GM18870 (cell line): ENCODE results near the gene TLR9.
A peak's percentile ranks its signal among the peaks of the same experiment; 100 is the strongest.

Experiments
- ATAC-seq: cut with Tn5 transposase; IDR thresholded peaks from one replicate; pipeline ENCODE4 v1.9.1; 2021; ENCODE audit warnings: moderate library complexity; ENCODE audit not compliant: unreplicated experiment

TLR9 gene

DNA sequence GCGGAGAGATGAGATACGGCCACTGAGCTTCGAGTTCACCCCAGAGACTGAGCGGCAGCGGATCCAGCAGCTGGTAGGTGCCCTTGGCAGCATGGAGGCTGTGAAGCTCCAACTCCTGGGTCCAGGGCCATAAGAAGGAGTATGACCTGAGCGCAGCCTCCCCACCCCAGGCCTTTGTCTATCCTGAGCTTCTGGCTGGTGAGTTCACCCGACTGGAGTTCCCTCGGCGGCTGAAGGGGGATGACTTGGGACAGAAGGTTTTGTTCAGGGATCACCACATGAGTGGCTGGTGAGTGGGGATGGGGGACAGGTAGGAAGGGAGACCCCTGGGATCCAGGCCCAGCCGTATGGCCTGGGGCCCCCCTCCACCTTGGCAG lies 22.7 kb upstream of the TLR9 start:
- ATAC-seq = no peak

DNA sequence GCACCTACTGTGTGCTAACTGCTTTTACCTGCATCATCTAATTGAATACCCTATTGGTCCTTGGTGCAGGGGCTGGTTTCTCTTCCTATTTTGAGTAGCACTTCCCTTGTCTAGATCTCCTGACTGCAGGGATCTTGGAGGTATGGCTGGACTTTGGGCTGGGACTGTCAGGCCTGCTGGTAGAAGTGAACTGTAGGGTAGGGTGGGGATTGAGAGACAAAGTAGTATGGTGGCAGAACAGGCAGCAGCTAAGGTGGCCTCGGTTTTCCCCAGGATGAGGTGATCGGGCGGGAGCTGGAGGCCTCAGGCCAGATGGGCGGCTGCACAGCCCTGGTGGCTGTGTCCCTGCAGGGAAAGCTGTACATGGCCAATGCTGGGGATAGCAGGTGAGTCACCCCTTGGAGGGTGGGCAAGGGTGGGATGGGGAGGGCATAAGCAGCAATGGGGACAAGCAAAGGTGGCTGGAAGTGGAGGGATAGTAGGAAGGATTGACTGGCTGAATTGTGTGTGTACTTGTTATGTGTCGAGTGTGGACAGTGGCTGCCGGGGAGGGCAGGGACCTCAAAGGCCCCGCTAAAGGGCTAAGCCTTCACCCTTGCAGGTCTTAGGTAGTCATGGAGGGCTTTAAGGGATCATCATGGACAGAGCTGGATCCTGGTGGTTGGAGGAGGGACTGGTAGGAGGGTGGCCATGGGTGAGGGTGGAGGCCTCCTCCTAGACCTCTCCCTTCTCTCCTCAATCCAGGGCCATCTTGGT lies 22.1 kb upstream of the TLR9 start:
- ATAC-seq = no peak

DNA sequence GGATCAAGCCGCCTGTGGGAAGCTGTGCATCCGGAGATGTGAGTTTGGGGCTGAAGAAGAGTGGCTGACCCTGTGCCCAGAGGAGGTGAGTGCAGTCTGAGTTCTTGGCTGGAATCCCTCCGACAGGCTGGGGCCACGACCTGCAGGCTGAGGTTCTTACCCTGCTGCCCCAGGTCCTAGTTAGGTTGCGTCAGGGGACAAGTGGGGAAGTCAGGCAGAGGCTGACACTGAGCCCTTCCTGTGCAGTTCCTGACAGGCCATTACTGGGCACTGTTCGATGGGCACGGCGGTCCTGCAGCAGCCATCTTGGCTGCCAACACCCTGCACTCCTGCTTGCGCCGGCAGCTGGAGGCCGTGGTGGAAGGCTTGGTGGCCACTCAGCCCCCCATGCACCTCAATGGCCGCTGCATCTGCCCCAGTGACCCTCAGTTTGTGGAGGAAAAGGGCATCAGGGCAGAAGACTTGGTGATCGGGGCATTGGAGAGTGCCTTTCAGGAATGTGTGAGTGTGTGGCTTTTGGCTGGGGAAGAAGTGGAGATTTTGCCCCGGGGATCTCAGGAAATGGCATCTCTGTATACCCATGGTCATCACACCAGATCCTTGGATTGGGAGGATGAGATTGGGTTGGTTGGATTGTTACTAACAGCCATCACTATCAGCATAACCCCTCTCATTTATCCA lies 21.4 kb upstream of the TLR9 start:
- no peak for ATAC-seq

DNA sequence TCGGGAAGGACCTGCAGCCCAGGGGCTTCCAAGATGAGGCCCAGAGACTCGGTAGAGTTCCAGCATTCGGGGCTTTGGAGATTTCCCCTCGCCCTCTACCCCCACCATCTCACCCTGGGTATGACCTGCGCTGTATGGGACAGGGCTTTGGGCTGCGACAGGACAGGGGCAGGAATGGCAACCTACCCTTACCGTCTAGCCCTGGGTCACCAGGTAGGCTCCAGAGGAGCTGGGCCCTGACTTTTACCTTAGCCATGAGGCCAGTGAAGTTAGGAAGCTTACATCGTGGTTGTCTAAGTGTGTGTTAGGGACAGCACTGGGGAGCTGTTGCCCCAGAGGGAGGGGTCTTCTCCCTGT lies 20.8 kb upstream of the TLR9 start:
- no peak for ATAC-seq

DNA sequence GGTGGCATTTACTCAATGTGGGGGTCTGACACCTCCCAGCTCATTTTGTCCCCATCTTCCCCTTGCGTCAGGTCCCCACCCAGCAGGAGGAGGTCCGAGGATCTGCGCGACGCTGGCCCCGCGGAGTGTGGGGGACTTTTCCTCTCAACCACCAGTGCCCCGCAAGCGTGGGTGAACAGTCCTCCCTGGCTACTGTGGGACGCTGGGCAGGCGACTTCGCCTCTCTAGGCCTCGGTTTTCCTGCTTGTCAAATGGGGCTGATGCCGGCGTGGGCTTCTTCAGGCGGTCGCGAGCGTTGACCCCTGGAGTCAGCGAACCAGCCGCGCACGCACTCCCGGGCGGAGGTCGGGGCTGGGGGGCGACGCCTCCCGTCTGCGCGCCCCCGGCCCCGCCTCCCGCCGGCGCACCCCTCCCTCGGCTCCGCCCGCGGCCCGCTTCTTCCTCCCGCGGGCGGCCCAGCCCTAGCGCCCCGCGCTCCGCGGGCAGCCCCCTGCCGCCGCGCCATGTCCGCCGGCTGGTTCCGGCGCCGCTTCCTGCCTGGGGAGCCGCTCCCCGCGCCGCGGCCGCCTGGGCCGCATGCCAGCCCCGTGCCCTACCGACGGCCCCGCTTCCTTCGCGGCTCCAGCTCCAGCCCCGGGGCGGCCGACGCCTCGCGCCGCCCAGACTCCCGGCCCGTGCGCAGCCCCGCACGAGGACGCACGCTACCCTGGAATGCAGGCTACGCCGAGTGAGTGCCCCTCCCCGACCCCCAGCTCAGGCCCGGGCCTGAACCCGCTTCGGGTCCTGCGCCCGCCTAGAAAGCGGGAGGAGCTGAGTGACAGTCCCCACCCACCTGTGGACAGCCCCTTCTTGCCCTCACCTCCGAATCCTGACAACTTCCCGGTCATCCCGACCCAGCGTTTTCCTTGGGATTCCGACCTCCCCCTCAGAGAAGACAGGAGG lies 20.1 kb upstream of the TLR9 start, which contains the start of gene PPM1M:
Gene PPM1M (plus strand): TSS at position 438 of the 942 bp plus-strand sequence. CDS start 66 bp downstream, at position 504.
- ATAC-seq = no peak

DNA sequence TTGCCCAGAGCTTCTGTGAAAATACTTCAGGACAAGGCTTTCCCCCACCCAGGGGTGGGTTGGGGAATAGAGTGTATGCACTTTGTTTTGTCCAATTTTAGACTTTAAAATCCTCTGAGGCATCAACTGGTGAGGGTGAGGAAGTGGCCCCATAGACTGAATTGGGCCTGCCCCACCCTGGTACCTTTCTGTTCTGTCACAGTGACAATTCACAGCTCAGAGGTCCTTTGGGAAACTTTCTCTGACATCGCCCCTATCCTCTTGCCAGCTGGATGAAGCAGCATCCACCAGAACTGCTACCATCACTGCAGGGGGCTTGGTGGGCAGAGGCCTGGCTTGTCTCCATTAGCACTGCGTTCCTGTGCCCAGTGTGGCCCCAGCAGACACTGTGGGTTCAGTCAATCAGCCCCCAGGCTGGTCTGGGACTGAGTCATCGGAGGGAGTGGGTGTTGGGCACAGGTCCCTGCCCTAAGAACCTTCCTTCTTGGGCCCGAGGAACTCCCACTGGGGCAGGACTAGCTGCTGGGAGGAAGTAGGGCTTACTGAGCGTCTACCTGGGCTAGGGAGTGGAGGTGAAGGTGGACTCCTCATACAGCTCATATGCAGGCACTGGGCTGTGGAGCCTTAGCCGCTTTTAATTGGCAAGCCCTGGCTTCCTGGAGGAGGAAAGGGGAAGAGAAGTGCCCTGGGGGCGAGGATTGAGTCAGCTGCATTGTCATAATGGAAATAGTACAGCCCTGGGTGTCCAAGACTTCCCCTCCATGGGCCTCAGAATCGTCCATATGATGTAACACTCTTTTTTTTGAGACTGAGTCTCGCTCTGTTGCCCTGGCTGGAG lies 18.6 kb upstream of the TLR9 start:
- peak; percentile 60 for ATAC-seq

DNA sequence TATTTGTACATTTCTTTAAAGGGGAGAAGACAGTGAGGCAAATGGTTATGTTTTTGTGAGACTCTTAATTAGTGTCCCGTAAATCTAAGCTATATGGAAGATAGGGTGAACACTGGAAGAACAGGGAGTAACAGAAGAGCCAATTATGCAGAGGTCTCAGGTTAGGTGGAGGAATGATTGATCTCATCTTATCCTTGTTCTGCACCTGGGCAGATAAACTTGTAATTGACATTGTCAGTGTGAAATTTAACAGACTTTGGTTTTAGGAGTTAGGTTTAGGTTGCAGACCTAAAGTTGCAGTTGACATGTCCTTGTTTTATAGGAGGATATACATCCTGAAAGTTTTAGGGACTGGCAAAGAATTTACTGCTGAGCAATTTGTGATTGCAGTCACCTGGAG lies 16.6 kb upstream of the TLR9 start:
- no peak for ATAC-seq

DNA sequence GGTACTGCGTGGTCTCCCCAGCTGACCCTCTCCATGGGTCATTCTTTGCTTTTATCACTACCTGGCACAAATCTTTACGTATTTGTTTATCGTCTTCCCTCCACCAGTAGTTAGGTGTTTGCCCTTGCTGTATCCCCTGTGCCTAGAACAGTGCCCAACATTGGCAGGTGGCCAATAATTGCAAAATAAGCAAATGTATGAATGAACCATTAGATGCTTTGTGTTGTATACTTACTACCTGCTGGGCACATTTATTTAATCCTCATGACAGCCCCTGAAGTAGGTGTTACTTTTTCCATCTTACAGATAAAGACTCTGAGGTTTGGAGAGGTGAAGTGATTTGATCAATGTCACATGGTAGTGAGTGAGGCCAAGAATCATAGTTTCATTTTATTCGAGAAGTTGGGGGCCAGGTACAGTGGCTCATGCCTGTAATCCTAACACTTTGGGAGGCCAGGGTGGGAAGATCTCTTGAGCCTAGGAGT lies 15.5 kb upstream of the TLR9 start:
- no peak for ATAC-seq

DNA sequence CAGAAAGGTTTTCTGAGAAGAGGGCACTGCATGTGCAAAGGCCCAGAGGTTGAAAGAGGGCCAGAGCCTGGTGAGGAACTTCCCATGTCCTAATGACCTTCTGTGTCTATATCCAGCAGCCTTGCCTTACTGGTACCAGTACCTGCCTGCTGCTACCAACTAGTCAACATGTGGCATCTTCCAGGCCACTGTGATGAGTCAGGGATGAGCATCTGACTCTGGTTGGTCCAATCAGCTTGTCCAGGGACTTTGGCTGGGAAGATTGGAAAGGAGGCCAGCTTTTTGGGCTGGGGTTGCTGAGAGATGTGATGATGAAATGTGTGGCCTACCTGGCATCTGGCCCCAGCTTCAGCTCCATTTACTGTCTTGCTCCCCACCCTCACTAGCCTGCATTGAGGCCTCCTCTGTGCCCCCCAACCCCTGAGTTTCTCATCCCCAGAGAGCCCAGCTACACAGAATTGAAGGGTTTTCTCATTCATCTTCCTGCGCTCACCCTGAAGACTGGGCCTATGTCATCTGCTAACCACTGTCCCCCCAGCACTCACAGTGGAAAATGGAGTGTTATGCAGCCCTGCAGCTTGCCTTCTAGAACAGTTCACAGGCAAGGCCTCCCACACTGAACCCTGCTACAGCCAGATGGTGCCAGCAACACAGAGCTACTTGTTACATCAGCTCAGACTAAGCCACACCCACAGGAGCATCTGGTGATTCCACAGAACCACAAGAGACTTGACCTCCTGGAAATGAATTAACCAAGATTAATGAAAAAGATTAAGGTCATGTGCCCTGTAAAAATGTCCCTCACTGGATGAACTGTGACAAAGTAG lies 14.8 kb upstream of the TLR9 start:
- no peak for ATAC-seq

DNA sequence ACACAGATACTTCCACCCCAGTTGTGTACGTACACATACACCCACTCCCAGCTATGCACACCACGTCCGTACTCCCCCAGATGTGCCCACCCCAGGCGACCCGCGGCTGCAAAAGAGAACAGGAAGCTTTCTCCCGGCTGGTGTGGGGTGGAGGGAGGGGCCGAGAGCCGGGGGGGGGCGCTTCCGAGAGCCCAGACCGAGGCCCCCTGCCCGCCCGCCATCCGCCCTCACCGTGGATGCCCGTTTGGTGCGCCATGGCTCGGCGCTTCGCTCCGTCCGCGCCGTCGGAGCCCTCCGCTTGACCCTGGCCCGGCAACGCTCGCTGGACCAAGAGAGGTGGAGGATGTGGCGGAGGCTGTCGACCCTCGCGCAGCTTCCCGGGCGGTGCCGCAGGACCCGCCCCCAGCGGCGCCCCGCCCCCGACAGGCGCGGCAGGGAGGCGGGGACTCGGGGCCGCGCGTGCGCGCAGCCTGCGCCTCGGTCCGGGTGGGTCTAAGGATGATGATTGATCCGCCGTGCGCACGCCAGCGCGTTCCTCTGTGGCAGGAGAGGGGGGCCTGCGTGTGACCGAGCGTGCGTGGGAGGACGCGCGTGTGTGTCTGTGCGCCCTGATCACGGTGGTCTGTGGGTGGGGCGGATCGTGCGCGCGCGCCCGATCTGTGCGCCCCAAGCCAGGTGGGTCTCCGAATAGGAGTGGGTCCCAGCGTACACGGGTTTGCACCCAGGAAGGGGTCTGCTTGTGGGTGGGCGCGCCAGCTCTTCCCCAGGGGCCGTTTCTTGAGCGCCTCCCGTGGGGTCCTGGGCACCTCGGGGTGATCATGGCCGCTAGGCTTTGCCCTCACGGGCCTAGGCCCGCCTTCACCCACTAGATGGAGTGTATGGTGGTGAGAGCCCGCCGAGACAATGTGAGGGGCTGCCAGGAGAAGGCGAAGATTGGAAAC lies 13.6 kb upstream of the TLR9 start, which contains the start of gene TWF2:
Gene TWF2 (minus strand): TSS at position 398 of the 941 bp plus-strand sequence. CDS start 142 bp downstream, at position 256.
- peak; percentile 48 for ATAC-seq

DNA sequence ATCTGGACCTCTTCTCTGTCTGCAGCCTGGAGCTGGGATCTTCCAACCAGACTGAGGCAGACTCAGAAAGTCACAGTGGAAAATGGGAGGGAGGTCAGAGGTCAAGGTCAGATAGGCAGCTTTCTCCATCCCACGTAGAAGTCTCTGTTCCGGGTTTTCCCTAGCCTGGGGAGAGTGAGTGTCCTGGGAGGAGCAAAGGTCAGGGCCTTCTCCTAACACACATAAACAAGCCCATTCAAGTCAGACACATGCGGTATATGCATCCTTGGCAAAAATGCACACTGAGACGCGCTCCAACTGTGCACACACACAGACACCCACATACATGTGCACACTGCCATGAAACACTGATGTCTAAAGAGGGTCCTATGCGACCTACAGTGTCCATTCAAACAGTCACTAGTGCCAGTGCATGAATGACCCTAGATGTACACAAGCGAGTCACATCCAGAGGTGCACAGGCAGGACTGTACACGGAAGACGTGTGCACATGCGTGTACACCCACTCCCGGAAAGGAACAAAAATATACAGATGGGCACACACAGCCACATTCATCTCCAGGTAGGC lies 12.8 kb upstream of the TLR9 start:
- peak; percentile 13 for ATAC-seq

DNA sequence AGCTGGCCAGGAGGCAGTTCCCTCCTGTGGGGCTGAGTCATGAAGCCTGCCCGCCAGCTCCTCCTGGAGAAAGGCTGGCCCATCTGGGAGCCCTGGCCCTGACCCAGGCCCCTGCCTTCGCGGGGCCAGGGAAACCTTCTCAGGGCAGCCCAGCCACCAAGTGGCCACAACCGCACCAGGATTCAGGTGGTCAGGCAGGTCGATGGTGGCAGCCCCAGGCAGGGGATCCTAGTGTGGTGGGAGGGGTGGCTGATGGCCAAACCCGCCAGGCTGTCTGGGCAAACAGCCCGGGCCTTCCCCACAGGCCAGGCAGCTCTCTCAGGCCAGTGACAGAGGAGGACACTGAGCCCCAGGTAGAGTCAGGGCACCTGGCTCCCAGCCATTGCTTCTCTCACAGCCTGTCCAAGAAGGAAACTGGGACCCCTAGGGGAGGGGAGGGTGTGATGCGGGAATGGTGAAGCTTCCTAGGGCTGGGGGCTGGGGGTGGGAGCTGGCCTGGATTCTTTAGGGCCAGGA lies 12.3 kb upstream of the TLR9 start:
- ATAC-seq = no peak

DNA sequence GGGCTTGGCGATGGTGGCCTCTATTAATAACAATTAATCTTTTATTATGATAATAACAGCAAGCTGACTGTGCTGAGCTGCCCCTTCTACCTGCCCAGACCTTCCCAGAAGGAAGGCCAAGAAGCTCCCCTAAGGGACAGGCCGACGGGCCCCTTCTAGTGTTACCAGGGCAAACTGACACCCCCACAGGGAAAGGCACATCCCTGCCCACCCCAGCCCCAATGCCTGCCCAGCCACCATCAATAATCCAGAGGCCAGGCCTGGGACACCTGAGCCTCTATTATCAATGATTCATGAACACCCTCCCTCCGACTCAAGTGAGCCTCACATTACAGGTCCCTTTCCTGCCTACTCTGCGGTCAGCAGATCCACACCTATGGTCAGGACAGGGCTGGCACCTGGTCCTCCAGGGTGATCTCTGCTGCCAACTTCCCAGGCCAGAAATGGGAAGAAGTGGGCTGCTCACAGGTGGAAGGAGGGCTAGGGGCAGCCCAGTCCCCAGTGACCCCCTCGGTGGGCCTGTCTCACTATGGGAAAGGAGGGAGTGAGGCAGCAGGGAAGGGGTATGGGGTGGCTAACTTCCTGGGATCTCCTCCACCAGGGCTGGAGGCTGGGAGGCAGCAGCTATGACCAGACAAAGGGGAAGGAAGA lies 11.7 kb upstream of the TLR9 start:
- no peak for ATAC-seq

DNA sequence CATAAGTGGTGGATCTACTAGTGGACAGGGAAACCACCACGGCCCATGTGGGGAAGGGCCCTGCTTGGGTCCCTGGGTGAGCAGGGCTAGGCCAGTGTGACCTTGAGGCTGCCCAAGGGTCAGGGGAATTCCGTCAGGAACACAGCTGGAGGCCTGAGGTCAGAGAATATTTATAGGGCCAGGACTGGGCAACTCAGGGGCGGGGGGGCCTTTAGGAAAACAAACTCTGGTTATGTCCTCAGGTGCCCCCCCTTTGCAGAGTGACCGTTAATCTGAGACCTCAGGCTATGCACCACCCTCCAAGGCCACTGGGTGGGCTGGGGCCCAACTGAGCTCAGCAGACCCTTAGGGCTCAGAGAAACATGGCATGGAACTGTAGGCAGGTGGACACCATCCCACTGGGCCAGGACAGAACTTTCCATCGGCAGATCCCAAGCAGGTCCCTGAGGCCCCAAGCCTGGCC lies 11.0 kb upstream of the TLR9 start:
- ATAC-seq = no peak

DNA sequence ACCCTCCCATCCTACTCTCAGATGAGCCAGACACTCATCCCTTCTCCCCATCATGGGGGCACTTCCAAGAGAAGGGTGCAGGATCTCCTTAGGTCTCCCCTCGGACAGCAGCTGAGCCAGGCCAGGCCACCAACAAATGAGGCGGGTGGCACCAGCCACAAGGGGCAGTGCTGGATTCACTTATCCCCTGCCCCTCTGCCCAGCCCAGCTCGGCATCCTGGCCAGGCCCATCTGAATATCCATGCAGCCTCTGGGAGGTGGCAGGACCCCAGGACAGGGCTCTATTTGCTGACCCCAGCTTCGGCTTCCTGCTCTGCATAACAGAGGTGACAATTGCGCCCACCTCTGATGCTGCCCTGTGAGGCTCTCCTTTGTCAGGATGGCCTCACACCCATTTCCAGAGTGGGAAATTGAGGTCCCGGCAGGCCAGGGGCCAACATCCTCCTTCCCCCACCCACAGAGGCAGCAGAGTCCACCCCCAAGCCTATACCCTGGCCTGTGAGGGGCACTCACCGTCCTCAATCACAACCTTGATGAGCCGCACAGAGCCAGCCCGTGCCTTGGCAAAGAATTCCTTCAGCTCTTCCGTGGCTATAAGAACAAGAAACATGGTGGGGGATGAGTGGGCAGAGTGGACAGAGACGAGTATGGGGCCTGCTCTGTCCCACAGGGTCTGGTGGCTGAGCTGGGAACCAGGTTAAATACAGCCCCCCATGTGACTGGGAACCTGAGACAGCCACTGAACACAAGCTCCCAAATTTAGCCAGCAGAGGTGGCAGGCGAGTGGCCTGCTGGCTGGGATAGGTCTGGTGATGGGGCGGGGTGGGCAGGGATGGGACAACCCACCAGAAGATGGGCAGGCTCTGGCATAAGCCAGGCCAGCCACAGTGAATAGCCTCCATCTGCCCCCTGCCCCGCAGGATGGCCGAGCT lies 9.3 kb upstream of the TLR9 start:
- ATAC-seq = no peak

DNA sequence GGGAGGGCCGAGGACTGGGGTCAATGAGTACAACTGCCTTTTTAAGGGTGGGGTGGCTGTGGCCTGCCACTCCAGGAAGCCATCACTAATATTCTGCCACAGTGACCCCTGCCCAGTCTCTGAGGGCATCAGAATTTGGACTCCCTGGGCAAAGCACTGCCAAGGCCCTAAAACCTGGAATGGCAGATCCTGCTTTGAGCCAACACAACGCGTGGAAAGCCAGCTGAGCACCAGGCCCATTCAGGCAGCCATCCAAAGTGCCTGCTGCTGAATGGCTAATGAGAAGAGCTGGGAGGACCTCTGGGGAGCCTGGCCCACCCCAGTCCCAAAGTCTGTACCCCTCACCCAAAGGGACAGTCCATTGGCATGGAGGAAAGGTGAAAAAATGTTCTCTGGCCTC lies 8.5 kb upstream of the TLR9 start:
- ATAC-seq = no peak
